Neural cell (in vitro differentiated cells): ENCODE measurements around the gene GAREM1. TPM values are rescaled to one million over a fixed set of nuclear protein-coding genes. Genes with fewer than 3 reads are reported as not detected.

Experiments used
- H2AFZ ChIP-seq: fragments of 200-600, 300-800 bp; sonication (generic), shearing (Covaris generic); 2 replicates; pipeline ENCODE4 v1.6.0; 2014; ENCODE audit warnings: low read depth, mild to moderate bottlenecking, antibody characterized with exemption, low read length, moderate library complexity
- H3F3A ChIP-seq: fragments of 200-600 bp; shearing (Covaris generic); 2 replicates; pipeline ENCODE4 v1.6.1; 2016; ENCODE audit warnings: mild to moderate bottlenecking, moderate library complexity, mixed read lengths, antibody characterized with exemption, low read length; ENCODE audit not compliant: insufficient read depth, poor library complexity, severe bottlenecking
- H3K27ac ChIP-seq: fragments of 200-600, 300-800 bp; sonication (generic), shearing (Covaris generic); 2 replicates; pipeline ENCODE4 v1.5.1; 2014; ENCODE audit warnings: mild to moderate bottlenecking, low read length, moderate library complexity
- H3K27me3 ChIP-seq: fragments of 300-800, 200-600 bp; sonication (generic), shearing (Covaris generic); 2 replicates; pipeline ENCODE4 v1.6.0; 2014; ENCODE audit warnings: mild to moderate bottlenecking, low read depth, low read length, moderate library complexity; ENCODE audit not compliant: insufficient read depth
- H3K36me3 ChIP-seq: fragments of 300-800, 200-600 bp; sonication (generic), shearing (Covaris generic); 2 replicates; pipeline ENCODE4 v1.5.1; 2014; ENCODE audit warnings: mild to moderate bottlenecking, antibody characterized with exemption, low read length, moderate library complexity; ENCODE audit not compliant: insufficient read depth
- H3K4me2 ChIP-seq: fragments of 300-800, 200-600 bp; sonication (generic), shearing (Covaris generic); 2 replicates; pipeline ENCODE4 v1.6.0; 2014; ENCODE audit warnings: mild to moderate bottlenecking, low read length
- H3K4me3 ChIP-seq: fragments of 300-800, 200-600 bp; sonication (generic), shearing (Covaris generic); 2 replicates; pipeline ENCODE4 v1.5.1; 2014; ENCODE audit warnings: mild to moderate bottlenecking, low read length, moderate library complexity
- H3K79me2 ChIP-seq: fragments of 200-600 bp; shearing (Covaris generic); replicated peaks from 2 replicates; pipeline ENCODE4 v1.6.0; 2014; ENCODE audit warnings: mild to moderate bottlenecking, low read length, moderate library complexity; ENCODE audit not compliant: insufficient read depth
- H3K9ac ChIP-seq: fragments of 300-800, 200-600 bp; sonication (generic), shearing (Covaris generic); 2 replicates; pipeline ENCODE4 v1.6.1; 2016; ENCODE audit warnings: mild to moderate bottlenecking, low read length, mixed read lengths
- H3K9me2 ChIP-seq: fragments of 200-600 bp; shearing (Covaris generic); 2 replicates; pipeline ENCODE4 v1.6.1; 2016; ENCODE audit warnings: mild to moderate bottlenecking, low read length, mixed read lengths; ENCODE audit not compliant: insufficient read depth
- H3K9me3 ChIP-seq: fragments of 200-600, 300-800 bp; sonication (generic), shearing (Covaris generic); 2 replicates; pipeline ENCODE4 v1.6.1; 2016; ENCODE audit warnings: mild to moderate bottlenecking, mixed run types, low read length, moderate library complexity, mixed read lengths
- H4K20me1 ChIP-seq: fragments of 200-600 bp; shearing (Covaris generic); 2 replicates; pipeline ENCODE4 v1.6.1; 2016; ENCODE audit warnings: mild to moderate bottlenecking, mixed run types; ENCODE audit not compliant: insufficient read depth
- EP300 ChIP-seq: fragments of 450-650 bp; conservative IDR thresholded peaks from 2 replicates; pipeline ENCODE4 v1.6.1; 2014; ENCODE audit warnings: antibody characterized with exemption, mild to moderate bottlenecking, moderate library complexity; ENCODE audit not compliant: poor library complexity, severe bottlenecking
- EZH2 ChIP-seq: fragments of 200-600, 300-800 bp; shearing (Covaris generic), sonication (generic); IDR thresholded peaks from 2 replicates; pipeline ENCODE4 v1.6.1; 2014; ENCODE audit warnings: antibody characterized with exemption, low read length, borderline replicate concordance, mild to moderate bottlenecking; ENCODE audit not compliant: insufficient read depth, poor library complexity, severe bottlenecking
- MXI1 ChIP-seq: fragments of 450-650 bp; conservative IDR thresholded peaks from 2 replicates; pipeline ENCODE4 v1.6.1; 2014; ENCODE audit warnings: antibody characterized with exemption, mild to moderate bottlenecking; ENCODE audit not compliant: poor library complexity, severe bottlenecking
- POLR2AphosphoS5 ChIP-seq: IDR thresholded peaks from 2 replicates; pipeline ENCODE4 v1.6.1; 2012
- RAD21 ChIP-seq: fragments of 450-650 bp; conservative IDR thresholded peaks from 2 replicates; pipeline ENCODE4 v1.6.1; 2014; ENCODE audit warnings: antibody characterized with exemption, mild to moderate bottlenecking, moderate library complexity
- REST ChIP-seq: IDR thresholded peaks from 2 replicates; pipeline ENCODE4 v1.6.1; 2012; ENCODE audit warnings: borderline replicate concordance
- SMC3 ChIP-seq: fragments of 450-650 bp; conservative IDR thresholded peaks from 2 replicates; pipeline ENCODE4 v1.6.1; 2014; ENCODE audit warnings: antibody characterized with exemption, mild to moderate bottlenecking, moderate library complexity; ENCODE audit not compliant: poor library complexity
- TAF1 ChIP-seq: IDR thresholded peaks from 2 replicates; pipeline ENCODE4 v1.6.1; 2012; ENCODE audit warnings: low read depth
- polyA plus RNA-seq: library from polyadenylated mRNA; depleted of rRNA; stranded (reverse); fragments of >200 nt; gene quantifications from 2 replicates; pipeline ENCODE4 v1.2.3, GENCODE V29; 2014
- TF ChIP-seq, protein P1 (sequence below): fragments of 450-650 bp; IDR thresholded peaks from 2 replicates; pipeline ENCODE4 v1.5.1; 2014; ENCODE audit warnings: antibody characterized with exemption, mild to moderate bottlenecking, moderate library complexity; ENCODE audit not compliant: poor library complexity, severe bottlenecking

GAREM1 gene
- polyA plus RNA-seq, 1 donor from 2014 or later: 1.3 TPM

DNA sequence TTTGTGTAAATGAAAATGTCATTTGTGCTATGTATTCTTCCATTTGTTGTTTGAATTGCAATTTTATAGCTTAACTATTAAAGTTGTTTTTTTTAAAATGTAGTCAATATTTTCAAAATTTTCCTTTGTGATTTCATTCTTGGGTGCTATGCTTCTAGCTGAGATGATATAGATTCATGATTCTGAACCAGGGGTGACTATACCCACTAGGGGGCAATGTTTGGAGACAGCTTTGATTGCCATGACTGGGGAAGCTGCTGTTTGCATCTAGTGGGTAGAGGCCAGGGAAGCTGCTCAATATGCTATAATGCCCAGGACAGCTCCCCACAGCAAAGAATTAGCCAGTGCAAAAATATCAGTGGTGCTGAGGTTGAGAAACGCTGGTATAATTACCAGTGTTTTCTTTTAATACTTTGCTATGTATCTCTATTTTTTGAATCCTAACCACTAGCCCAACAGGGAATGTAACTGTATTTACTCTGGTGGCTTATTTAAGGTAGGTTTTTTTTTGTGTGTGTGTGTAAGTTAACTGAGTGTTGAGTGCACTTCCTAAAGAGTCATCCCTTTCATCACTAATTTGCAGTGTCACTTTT lies 181.1 kb downstream of the GAREM1 start:
- Histone ChIP-seq H3K79me2 (no peaks in the 10 kb centered on the region), H3K27me3 (no peaks in the 10 kb centered on the region), H3K9me2 (no peaks in the 10 kb centered on the region), H3K4me3 (no peak overlapping the region), H3K9me3 (no peaks in the 10 kb centered on the region), H3K9ac (no peak overlapping the region), H3K4me2 (no peak overlapping the region), H4K20me1 (no peaks in the 10 kb centered on the region), H2AFZ (no peak overlapping the region), H3F3A (no peaks in the 10 kb centered on the region), H3K36me3 (no peaks in the 10 kb centered on the region), H3K27ac (no peak overlapping the region)
- TF ChIP-seq TAF1 (no peak), RAD21 (peak; percentile 35), EP300 (no peak), SMC3 (peak; percentile 49), POLR2AphosphoS5 (no peak)
- TF ChIP-seq, protein P1, sequence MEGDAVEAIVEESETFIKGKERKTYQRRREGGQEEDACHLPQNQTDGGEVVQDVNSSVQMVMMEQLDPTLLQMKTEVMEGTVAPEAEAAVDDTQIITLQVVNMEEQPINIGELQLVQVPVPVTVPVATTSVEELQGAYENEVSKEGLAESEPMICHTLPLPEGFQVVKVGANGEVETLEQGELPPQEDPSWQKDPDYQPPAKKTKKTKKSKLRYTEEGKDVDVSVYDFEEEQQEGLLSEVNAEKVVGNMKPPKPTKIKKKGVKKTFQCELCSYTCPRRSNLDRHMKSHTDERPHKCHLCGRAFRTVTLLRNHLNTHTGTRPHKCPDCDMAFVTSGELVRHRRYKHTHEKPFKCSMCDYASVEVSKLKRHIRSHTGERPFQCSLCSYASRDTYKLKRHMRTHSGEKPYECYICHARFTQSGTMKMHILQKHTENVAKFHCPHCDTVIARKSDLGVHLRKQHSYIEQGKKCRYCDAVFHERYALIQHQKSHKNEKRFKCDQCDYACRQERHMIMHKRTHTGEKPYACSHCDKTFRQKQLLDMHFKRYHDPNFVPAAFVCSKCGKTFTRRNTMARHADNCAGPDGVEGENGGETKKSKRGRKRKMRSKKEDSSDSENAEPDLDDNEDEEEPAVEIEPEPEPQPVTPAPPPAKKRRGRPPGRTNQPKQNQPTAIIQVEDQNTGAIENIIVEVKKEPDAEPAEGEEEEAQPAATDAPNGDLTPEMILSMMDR: peak; percentile 55

DNA sequence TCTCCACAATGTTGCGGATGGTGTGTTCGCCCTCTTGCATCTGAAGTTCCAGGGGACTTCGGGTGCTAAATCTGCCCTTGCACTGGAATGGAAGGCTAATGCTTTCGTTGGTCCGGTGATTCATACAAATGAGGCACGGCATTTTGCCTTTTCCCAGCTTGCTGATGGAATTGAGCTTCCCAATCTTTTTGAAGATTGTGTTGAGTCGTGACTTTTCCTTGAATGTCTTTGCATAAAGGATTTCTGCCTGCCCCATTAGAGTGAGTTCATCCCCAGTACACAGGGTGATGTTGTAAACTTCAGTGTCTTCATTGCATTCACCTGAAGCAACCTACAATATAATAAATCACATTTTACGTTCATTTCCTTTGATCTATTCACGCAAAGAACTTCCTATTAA lies 182.8 kb downstream of the GAREM1 start:
- Histone ChIP-seq H3K9me3 (no peaks in the 10 kb centered on the region), H2AFZ (no peak overlapping the region), H3K4me3 (no peak overlapping the region), H3K27ac (no peak overlapping the region), H3K27me3 (no peaks in the 10 kb centered on the region), H3K9ac (no peak overlapping the region), H3F3A (no peaks in the 10 kb centered on the region), H3K36me3 (no peaks in the 10 kb centered on the region), H4K20me1 (no peaks in the 10 kb centered on the region), H3K4me2 (no peak overlapping the region), H3K79me2 (no peaks in the 10 kb centered on the region), H3K9me2 (no peaks in the 10 kb centered on the region)
- TF ChIP-seq EP300: no peak
- no peak for TF ChIP-seq REST
- no peak for TF ChIP-seq RAD21
- TF ChIP-seq SMC3: no peak
- TF ChIP-seq TAF1: no peak
- TF ChIP-seq MXI1: no peak
- TF ChIP-seq EZH2: no peak
- TF ChIP-seq, protein P1: no peak
